Neural cell (in vitro differentiated cells): ENCODE data around the gene EPHX1. TPM values are rescaled to one million over a fixed set of nuclear protein-coding genes. Genes with fewer than 3 reads are reported as not detected.
"Not testable (repeated sequence)": the region's sequence is repeated elsewhere in the genome, so short reads cannot be mapped to it uniquely, and the experiment has no call there.

ENCODE experiments used
- H2AFZ ChIP-seq: fragments of 200-600, 300-800 bp; sonication (generic), shearing (Covaris generic); 2 replicates; pipeline ENCODE4 v1.6.0; 2014; ENCODE audit warnings: low read depth, mild to moderate bottlenecking, antibody characterized with exemption, low read length, moderate library complexity
- H3F3A ChIP-seq: fragments of 200-600 bp; shearing (Covaris generic); 2 replicates; pipeline ENCODE4 v1.6.1; 2016; ENCODE audit warnings: mild to moderate bottlenecking, moderate library complexity, mixed read lengths, antibody characterized with exemption, low read length; ENCODE audit not compliant: insufficient read depth, poor library complexity, severe bottlenecking
- H3K27ac ChIP-seq: fragments of 200-600, 300-800 bp; sonication (generic), shearing (Covaris generic); 2 replicates; pipeline ENCODE4 v1.5.1; 2014; ENCODE audit warnings: mild to moderate bottlenecking, low read length, moderate library complexity
- H3K27me3 ChIP-seq: fragments of 300-800, 200-600 bp; sonication (generic), shearing (Covaris generic); 2 replicates; pipeline ENCODE4 v1.6.0; 2014; ENCODE audit warnings: mild to moderate bottlenecking, low read depth, low read length, moderate library complexity; ENCODE audit not compliant: insufficient read depth
- H3K36me3 ChIP-seq: fragments of 300-800, 200-600 bp; sonication (generic), shearing (Covaris generic); 2 replicates; pipeline ENCODE4 v1.5.1; 2014; ENCODE audit warnings: mild to moderate bottlenecking, antibody characterized with exemption, low read length, moderate library complexity; ENCODE audit not compliant: insufficient read depth
- H3K4me2 ChIP-seq: fragments of 300-800, 200-600 bp; sonication (generic), shearing (Covaris generic); 2 replicates; pipeline ENCODE4 v1.6.0; 2014; ENCODE audit warnings: mild to moderate bottlenecking, low read length
- H3K4me3 ChIP-seq: fragments of 300-800, 200-600 bp; sonication (generic), shearing (Covaris generic); 2 replicates; pipeline ENCODE4 v1.5.1; 2014; ENCODE audit warnings: mild to moderate bottlenecking, low read length, moderate library complexity
- H3K79me2 ChIP-seq: fragments of 200-600 bp; shearing (Covaris generic); replicated peaks from 2 replicates; pipeline ENCODE4 v1.6.0; 2014; ENCODE audit warnings: mild to moderate bottlenecking, low read length, moderate library complexity; ENCODE audit not compliant: insufficient read depth
- H3K9ac ChIP-seq: fragments of 300-800, 200-600 bp; sonication (generic), shearing (Covaris generic); 2 replicates; pipeline ENCODE4 v1.6.1; 2016; ENCODE audit warnings: mild to moderate bottlenecking, low read length, mixed read lengths
- H3K9me2 ChIP-seq: fragments of 200-600 bp; shearing (Covaris generic); 2 replicates; pipeline ENCODE4 v1.6.1; 2016; ENCODE audit warnings: mild to moderate bottlenecking, low read length, mixed read lengths; ENCODE audit not compliant: insufficient read depth
- H3K9me3 ChIP-seq: fragments of 200-600, 300-800 bp; sonication (generic), shearing (Covaris generic); 2 replicates; pipeline ENCODE4 v1.6.1; 2016; ENCODE audit warnings: mild to moderate bottlenecking, mixed run types, low read length, moderate library complexity, mixed read lengths
- H4K20me1 ChIP-seq: fragments of 200-600 bp; shearing (Covaris generic); 2 replicates; pipeline ENCODE4 v1.6.1; 2016; ENCODE audit warnings: mild to moderate bottlenecking, mixed run types; ENCODE audit not compliant: insufficient read depth
- EP300 ChIP-seq: fragments of 450-650 bp; conservative IDR thresholded peaks from 2 replicates; pipeline ENCODE4 v1.6.1; 2014; ENCODE audit warnings: antibody characterized with exemption, mild to moderate bottlenecking, moderate library complexity; ENCODE audit not compliant: poor library complexity, severe bottlenecking
- EZH2 ChIP-seq: fragments of 200-600, 300-800 bp; shearing (Covaris generic), sonication (generic); IDR thresholded peaks from 2 replicates; pipeline ENCODE4 v1.6.1; 2014; ENCODE audit warnings: antibody characterized with exemption, low read length, borderline replicate concordance, mild to moderate bottlenecking; ENCODE audit not compliant: insufficient read depth, poor library complexity, severe bottlenecking
- MXI1 ChIP-seq: fragments of 450-650 bp; conservative IDR thresholded peaks from 2 replicates; pipeline ENCODE4 v1.6.1; 2014; ENCODE audit warnings: antibody characterized with exemption, mild to moderate bottlenecking; ENCODE audit not compliant: poor library complexity, severe bottlenecking
- POLR2AphosphoS5 ChIP-seq: IDR thresholded peaks from 2 replicates; pipeline ENCODE4 v1.6.1; 2012
- RAD21 ChIP-seq: fragments of 450-650 bp; conservative IDR thresholded peaks from 2 replicates; pipeline ENCODE4 v1.6.1; 2014; ENCODE audit warnings: antibody characterized with exemption, mild to moderate bottlenecking, moderate library complexity
- SMC3 ChIP-seq: fragments of 450-650 bp; conservative IDR thresholded peaks from 2 replicates; pipeline ENCODE4 v1.6.1; 2014; ENCODE audit warnings: antibody characterized with exemption, mild to moderate bottlenecking, moderate library complexity; ENCODE audit not compliant: poor library complexity
- TAF1 ChIP-seq: IDR thresholded peaks from 2 replicates; pipeline ENCODE4 v1.6.1; 2012; ENCODE audit warnings: low read depth
- polyA plus RNA-seq: library from polyadenylated mRNA; depleted of rRNA; stranded (reverse); fragments of >200 nt; gene quantifications from 2 replicates; pipeline ENCODE4 v1.2.3, GENCODE V29; 2014
- TF ChIP-seq, protein P1 (sequence below): fragments of 450-650 bp; IDR thresholded peaks from 2 replicates; pipeline ENCODE4 v1.5.1; 2014; ENCODE audit warnings: antibody characterized with exemption, mild to moderate bottlenecking, moderate library complexity; ENCODE audit not compliant: poor library complexity, severe bottlenecking
- TF ChIP-seq, protein P2 (sequence below): IDR thresholded peaks from 2 replicates; pipeline ENCODE4 v1.6.1; 2012; ENCODE audit warnings: borderline replicate concordance

The EPHX1 gene
- polyA plus RNA-seq, 1 donor from 2014 or later = 8.7 TPM

DNA sequence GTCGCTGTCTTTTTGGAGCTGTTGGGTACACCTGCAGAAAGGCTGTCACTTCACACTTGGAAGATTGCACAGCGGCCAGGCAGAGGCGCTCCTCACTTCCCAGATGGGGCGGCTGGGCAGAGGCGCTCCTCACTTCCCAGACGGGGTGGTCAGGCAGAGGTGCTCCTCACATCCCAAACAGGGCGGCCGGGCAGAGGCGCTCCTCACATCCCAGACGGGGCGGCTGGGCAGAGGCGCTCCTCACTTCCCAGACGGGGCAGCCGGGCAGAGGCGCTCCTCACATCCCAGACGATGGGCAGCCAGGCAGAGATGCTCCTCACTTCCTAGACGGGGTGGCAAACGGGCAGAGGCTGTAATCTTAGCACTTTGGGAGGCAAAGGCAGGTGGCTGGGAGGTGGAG, 13.8 kb upstream of the EPHX1 start:
- not testable (repeated sequence) for H3K36me3 ChIP-seq, H3K27ac ChIP-seq, H3K27me3 ChIP-seq, H2AFZ ChIP-seq, H3K9me3 ChIP-seq, H3K79me2 ChIP-seq, H3K4me2 ChIP-seq, H3K9me2 ChIP-seq, H4K20me1 ChIP-seq, H3F3A ChIP-seq, H3K9ac ChIP-seq, H3K4me3 ChIP-seq

DNA sequence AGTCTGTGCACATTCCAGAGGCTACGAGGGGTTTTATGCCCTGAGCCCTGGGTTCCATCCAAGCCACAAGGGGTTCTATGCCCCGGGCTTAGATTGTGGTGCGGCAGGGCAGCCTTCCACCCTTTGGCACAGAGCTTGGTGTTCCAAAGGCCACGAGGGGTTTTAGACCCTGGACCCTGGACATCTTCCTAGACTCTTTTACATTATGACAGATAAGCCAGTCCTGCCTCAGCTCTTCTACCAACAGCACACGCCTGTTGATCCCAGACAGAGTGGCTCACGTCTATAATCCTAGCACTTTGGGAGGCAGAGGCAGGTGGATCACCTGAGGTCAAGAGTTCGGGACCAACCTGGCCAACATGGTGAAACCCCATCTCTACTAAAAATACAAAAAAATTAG, 8.8 kb upstream of the EPHX1 start:
- H3K79me2 ChIP-seq, H3K9ac ChIP-seq, H3K9me2 ChIP-seq, H3K4me2 ChIP-seq, H3K27ac ChIP-seq, H3K4me3 ChIP-seq, H3F3A ChIP-seq, H4K20me1 ChIP-seq, H3K27me3 ChIP-seq, H3K36me3 ChIP-seq, H2AFZ ChIP-seq, H3K9me3 ChIP-seq: not testable (repeated sequence)

DNA sequence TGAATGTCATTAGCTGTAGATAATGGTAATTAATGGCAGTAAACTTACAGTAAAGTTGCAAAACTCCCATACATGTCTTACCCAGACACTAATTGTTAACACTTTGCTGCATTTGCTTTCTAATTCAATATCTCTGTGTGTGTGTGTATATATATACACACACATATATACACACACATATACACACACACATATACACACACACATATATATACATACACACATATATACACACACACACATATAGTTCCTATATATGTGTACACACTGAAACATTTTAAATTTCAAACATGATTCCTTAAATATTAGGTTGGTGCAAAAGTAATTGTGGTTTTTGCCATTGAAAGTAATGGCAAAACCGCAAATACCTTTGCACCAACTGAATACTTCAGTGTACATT, 3.7 kb upstream of the EPHX1 start:
- Histone ChIP-seq H3K9me2 (no peaks in the 10 kb centered on the region), H3F3A (peaks cover 4% of the 10 kb centered on the region), H3K9me3 (no peaks in the 10 kb centered on the region), H3K27ac (no peak overlapping the region), H4K20me1 (no peaks in the 10 kb centered on the region), H3K36me3 (no peaks in the 10 kb centered on the region), H3K4me3 (no peak overlapping the region), H3K4me2 (no peak overlapping the region), H2AFZ (no peak overlapping the region), H3K9ac (no peak overlapping the region), H3K27me3 (no peaks in the 10 kb centered on the region), H3K79me2 (peaks cover under 1% of the 10 kb centered on the region)
- TF ChIP-seq EP300 (no peak), MXI1 (no peak), RAD21 (no peak), EZH2 (no peak), TAF1 (no peak), SMC3 (no peak), POLR2AphosphoS5 (no peak)
- TF ChIP-seq, protein P1, sequence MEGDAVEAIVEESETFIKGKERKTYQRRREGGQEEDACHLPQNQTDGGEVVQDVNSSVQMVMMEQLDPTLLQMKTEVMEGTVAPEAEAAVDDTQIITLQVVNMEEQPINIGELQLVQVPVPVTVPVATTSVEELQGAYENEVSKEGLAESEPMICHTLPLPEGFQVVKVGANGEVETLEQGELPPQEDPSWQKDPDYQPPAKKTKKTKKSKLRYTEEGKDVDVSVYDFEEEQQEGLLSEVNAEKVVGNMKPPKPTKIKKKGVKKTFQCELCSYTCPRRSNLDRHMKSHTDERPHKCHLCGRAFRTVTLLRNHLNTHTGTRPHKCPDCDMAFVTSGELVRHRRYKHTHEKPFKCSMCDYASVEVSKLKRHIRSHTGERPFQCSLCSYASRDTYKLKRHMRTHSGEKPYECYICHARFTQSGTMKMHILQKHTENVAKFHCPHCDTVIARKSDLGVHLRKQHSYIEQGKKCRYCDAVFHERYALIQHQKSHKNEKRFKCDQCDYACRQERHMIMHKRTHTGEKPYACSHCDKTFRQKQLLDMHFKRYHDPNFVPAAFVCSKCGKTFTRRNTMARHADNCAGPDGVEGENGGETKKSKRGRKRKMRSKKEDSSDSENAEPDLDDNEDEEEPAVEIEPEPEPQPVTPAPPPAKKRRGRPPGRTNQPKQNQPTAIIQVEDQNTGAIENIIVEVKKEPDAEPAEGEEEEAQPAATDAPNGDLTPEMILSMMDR = no peak
- TF ChIP-seq, protein P2, sequence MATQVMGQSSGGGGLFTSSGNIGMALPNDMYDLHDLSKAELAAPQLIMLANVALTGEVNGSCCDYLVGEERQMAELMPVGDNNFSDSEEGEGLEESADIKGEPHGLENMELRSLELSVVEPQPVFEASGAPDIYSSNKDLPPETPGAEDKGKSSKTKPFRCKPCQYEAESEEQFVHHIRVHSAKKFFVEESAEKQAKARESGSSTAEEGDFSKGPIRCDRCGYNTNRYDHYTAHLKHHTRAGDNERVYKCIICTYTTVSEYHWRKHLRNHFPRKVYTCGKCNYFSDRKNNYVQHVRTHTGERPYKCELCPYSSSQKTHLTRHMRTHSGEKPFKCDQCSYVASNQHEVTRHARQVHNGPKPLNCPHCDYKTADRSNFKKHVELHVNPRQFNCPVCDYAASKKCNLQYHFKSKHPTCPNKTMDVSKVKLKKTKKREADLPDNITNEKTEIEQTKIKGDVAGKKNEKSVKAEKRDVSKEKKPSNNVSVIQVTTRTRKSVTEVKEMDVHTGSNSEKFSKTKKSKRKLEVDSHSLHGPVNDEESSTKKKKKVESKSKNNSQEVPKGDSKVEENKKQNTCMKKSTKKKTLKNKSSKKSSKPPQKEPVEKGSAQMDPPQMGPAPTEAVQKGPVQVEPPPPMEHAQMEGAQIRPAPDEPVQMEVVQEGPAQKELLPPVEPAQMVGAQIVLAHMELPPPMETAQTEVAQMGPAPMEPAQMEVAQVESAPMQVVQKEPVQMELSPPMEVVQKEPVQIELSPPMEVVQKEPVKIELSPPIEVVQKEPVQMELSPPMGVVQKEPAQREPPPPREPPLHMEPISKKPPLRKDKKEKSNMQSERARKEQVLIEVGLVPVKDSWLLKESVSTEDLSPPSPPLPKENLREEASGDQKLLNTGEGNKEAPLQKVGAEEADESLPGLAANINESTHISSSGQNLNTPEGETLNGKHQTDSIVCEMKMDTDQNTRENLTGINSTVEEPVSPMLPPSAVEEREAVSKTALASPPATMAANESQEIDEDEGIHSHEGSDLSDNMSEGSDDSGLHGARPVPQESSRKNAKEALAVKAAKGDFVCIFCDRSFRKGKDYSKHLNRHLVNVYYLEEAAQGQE = no peak

DNA sequence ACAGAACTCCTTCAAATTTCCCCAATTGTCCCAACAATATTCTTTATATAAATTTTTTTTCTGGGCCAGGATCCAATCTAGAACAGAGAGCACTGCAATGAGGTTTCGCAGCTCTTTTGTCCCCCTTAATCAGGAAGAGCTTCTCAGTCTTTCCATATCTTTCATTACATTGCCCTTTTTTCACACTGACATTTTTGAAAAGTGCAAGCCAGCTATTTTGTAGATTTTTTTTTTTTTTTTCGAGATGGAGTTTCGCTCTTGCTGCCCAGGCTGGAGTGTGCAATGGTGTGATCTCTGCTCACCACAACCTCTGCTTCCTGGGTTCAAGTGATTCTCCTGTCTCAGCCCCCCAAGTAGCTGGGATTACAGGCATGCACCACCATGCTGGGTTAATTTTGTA, 3.2 kb upstream of the EPHX1 start:
- not testable (repeated sequence) for H3K27ac ChIP-seq, H4K20me1 ChIP-seq

More for the DNA sequence above, 3.2 kb upstream of the EPHX1 start:
- H3K79me2 ChIP-seq, H2AFZ ChIP-seq, H3K4me3 ChIP-seq, H3F3A ChIP-seq, H3K9me2 ChIP-seq, H3K27me3 ChIP-seq, H3K36me3 ChIP-seq, H3K9me3 ChIP-seq, H3K4me2 ChIP-seq, H3K9ac ChIP-seq: not testable (repeated sequence)
